Amniotic epithelial cell (primary cell): ENCODE results near the gene KCNJ12.
"Not testable (repeated sequence)": the region's sequence is repeated elsewhere in the genome, so short reads cannot be mapped to it uniquely, and the experiment has no call there.

Experiments
- DNase-seq: peaks from one replicate; pipeline ENCODE4 v3.0.0-alpha.2; 2010; ENCODE audit warnings: low read depth

Gene KCNJ12

DNA sequence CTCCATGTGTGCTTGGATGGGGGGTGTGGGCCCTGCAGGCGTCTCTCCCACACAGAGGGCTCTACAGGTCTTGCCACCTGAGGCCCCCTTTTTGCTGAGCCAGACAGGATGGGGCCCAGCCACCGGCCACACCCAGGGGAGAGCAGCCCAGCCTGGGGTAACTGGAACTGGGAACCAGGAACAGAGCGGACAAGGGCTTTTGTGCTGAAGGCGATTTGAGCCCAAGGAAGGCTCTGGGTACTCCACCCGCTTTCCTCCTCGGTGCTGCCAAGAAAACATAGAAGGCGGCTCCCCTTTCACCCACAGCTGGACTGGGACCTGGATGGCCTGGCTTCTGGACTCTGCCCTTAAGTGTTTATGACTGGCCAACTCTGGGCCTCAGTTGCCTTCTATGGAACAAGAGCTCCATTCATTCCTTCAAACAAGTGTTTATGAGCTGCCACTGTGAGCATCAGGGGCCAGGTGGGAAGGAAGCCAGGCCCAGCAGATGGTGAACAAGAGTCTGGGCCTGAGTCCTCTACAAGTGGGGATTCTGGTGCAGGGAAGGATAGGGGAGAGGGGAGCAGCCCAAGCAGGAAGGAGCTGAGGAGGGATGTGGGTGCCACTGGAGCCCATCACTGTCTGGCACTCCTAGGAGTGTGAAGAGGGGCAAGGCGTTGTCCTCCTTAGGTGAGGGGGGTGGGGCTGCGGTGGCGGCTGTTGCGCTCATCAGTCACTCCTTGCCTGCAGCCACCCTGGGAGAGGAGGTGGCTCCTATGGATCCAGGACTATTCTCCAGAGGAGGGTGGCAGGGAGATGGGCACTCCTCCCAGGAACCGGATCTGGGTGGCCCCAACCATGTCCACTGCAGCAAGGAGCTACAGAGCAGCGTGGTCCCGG lies 46.4 kb downstream of the KCNJ12 start:
- not testable (repeated sequence) for DNase-seq

- peak; percentile 14 for DNase-seq
Observed at GRCh38 chr17:21423190-21423493, 47.0 kb downstream of the KCNJ12 start.

GRCh38 chr17:21424697-21425096 lies 48.5 kb downstream of the KCNJ12 start:
- DNase-seq, result not testable (repeated sequence)

DNA sequence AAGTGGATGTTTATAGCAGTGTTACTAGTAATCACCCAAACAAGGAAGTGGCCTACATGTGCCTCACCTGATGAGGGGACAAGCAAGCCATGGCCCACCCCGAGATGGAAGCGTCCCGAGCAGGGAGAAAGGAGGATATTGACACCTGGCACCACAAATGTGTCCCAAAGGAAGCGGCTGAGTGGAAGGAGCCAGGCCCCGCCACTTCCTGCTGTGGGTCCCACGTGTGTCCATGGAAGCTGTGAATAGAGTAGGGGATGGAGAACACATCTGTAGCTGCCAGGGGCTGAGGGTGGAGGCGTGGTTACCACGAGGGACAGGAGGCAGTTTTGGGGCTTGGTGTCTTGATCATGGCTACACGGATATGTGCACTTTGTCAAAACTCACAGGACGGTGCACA lies 49.2 kb downstream of the KCNJ12 start:
- DNase-seq, result no peak

GRCh38 chr17:21425736-21426135 lies 49.6 kb downstream of the KCNJ12 start:
- DNase-seq, result peak; percentile 6

GRCh38 chr17:21426246-21426645 lies 50.1 kb downstream of the KCNJ12 start:
- DNase-seq, result not testable (repeated sequence)

DNA sequence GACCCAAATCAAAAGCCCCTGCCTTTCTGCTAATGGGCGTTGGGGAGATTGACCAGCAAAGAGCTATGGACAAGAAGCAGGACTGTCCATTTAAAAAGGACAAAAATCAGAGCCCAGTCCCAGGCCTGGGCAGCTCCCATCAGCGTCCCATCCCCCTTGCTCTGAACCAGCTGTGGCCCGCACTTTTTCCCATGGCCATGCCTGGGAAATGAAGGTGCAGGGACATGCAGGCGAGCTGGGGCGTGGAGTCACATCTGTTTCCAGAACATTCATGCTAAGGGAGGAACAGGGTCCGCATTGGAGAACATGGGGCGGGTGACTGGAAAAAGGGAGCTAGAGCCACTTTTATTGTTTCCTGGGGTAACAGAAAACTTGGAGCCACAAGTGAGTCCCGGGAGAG lies 50.7 kb downstream of the KCNJ12 start:
- not testable (repeated sequence) for DNase-seq

GRCh38 chr17:21427727-21428126 lies 51.6 kb downstream of the KCNJ12 start:
- DNase-seq, result not testable (repeated sequence)

- peak; percentile 34 for DNase-seq
Observed at GRCh38 chr17:21428752-21429424, 52.7 kb downstream of the KCNJ12 start.

DNA sequence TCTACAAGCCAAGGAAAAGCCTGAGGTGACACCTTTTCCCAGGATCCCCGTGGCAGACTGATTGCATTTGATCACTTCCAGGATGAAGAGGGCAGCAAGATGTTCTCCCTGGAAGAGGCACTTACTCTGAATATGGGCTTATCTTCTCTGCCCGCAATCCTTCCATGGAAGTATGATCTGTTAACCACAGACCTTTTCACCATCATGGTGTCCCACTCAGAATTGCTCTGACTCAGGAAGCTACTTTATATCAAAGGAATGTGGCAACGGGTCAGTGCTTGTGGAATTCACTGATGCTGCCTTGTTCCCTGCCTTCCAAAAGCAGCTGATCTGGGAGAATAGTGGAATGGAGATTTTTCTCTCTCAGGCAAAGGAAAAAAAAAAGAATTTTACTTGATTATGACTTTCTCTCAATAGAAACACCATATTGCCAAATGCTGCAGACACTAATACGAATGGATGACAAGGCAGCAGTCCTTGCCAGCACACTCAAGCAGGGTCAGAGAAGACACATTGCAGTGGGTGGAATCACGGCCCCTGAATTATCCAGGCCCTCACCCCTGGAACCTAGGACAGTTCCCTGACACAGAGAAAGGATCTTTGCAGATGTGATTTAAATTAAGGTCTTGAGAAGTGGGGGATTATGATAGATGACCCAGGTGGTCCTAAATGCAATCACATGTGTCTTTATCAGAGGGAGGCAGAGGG lies 53.9 kb downstream of the KCNJ12 start:
- DNase-seq, result peak; percentile 45

- not testable (repeated sequence) for DNase-seq
Observed at GRCh38 chr17:21433971-21434370, 57.8 kb downstream of the KCNJ12 start.

DNA sequence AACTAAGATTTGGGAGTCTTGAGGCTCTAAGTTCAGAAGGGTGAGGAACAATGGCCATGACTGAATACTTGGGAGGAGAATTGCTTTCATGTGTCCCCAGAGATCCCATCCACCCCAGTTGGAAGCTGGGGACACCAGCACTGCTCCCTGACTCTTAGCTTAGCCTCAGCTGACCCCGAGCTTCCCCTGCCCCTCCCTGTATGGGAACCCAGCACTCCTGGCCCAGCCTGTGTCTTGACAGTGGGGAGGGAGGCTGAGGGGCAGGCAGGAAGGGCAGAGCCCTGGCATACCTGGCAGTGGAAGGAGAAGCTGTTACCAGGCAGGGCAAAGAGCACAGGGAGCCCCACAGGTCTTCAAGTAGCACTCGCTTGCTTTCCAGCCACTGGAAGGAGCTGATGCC lies 58.8 kb downstream of the KCNJ12 start:
- not testable (repeated sequence) for DNase-seq

- not testable (repeated sequence) for DNase-seq
Observed at GRCh38 chr17:21436481-21436880, 60.3 kb downstream of the KCNJ12 start.

- DNase-seq, result not testable (repeated sequence)
Observed at GRCh38 chr17:21436883-21437836, 61.0 kb downstream of the KCNJ12 start.

DNA sequence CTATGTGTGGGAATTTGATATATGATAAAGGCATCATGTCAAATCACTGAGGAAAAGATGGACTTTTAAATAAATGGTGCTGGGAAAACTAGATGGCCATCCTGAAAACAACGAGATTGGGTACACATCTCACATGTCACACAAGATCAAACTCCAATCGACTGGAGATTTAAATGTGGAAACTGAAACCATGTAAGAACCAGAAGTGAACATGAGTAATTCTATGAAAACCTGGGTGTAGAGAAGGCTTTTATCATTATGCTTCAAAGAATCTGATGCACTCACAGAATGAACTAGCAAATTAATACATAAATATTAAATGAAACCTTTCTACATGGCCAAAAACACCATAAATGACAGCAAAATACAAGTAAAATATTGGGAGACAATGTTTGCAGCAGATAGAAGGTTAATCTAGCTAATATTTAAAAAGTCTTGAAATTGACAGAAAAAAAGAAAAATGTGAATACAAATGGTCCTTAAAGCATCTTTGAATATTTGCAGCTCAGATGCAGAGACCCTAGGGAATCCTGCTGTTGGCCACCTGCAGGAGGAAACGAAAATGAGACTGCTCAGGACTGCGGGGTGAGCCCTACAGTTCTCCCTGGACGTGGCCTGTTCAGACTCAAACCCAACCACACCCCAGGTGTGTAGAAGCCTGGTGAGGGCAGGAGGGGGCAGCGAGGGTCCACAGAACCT lies 62.3 kb downstream of the KCNJ12 start:
- not testable (repeated sequence) for DNase-seq

GRCh38 chr17:21439015-21439336 lies 62.8 kb downstream of the KCNJ12 start:
- DNase-seq, result not testable (repeated sequence)

GRCh38 chr17:21445091-21445650 lies 69.0 kb downstream of the KCNJ12 start:
- DNase-seq, result no peak

DNA sequence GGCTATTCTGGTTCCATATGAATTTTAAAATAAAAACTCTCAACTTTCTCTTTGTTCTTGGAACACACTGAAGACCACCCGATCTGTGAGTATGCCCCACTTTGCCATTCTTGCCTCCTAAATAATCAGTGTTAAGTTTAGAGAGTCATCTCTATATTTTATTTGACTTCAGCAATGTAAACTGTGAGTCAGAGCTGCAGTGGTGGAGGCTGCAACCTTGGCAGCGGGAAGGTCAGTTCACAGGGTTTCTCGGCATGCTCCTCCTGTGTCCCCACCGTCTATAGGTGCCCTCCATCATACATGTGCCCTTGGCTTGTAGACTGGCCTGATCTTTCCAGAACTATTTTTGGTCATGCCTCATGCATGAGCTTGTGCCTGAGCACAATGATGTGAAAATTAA lies 71.4 kb downstream of the KCNJ12 start:
- not testable (repeated sequence) for DNase-seq

- DNase-seq, result not testable (repeated sequence)
Observed at GRCh38 chr17:21449891-21450290, 73.7 kb downstream of the KCNJ12 start.

DNA sequence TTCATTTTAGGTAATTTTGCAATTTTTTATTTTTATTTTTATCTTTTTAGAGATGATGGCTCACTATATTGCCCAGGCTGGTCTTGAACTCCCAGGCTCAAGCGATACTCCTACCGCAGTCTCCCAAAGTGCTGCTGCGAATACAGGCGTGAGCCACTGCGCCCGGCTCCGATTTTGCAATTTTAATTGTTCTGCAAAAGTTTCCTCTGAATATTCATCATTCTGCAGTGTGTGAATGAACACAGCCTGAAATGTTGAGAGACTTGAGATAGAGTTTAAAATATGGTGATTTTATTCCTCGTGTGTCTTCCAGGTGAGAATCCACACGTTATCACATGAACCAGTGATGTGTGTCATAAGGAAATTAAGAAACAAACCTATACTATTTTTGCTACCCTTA lies 75.8 kb downstream of the KCNJ12 start:
- no peak for DNase-seq
